ENCODE results near the gene FAM8A1.

The FAM8A1 gene

GRCh38 chr6:17602888-17603287, 2.8 kb downstream of the FAM8A1 start:
- DNase-seq (ENCODE audit: low spot score): no peak

GRCh38 chr6:17606606-17607005, 6.5 kb downstream of the FAM8A1 start:
- no peak for DNase-seq (ENCODE audit: low spot score)

- no peak for DNase-seq (ENCODE audit: low spot score)
Observed at GRCh38 chr6:17610835-17611234, 10.7 kb downstream of the FAM8A1 start.

- no peak for DNase-seq (ENCODE audit: low spot score)
Observed at GRCh38 chr6:17612048-17612447, 11.9 kb downstream of the FAM8A1 start.

- DNase-seq (ENCODE audit: low spot score): no peak
Observed at GRCh38 chr6:17615794-17616193, 15.7 kb downstream of the FAM8A1 start.

GRCh38 chr6:17621003-17621402, 20.9 kb downstream of the FAM8A1 start:
- DNase-seq (ENCODE audit: low spot score): no peak

GRCh38 chr6:17622144-17622543, 22.0 kb downstream of the FAM8A1 start:
- DNase-seq (ENCODE audit: low spot score): peak; percentile 83

- no peak for DNase-seq (ENCODE audit: low spot score)
Observed at GRCh38 chr6:17624396-17624795, 24.3 kb downstream of the FAM8A1 start.

GRCh38 chr6:17628873-17629272, 28.8 kb downstream of the FAM8A1 start:
- peak; percentile 22 for DNase-seq (ENCODE audit: low spot score)

GRCh38 chr6:17629824-17630510, 29.9 kb downstream of the FAM8A1 start:
- no peak for DNase-seq (ENCODE audit: low spot score)

- no peak for DNase-seq (ENCODE audit: low spot score)
Observed at GRCh38 chr6:17630511-17631073, 30.5 kb downstream of the FAM8A1 start.

GRCh38 chr6:17632934-17633333, 32.8 kb downstream of the FAM8A1 start:
- no peak for DNase-seq (ENCODE audit: low spot score)

GRCh38 chr6:17633465-17634188, 33.5 kb downstream of the FAM8A1 start:
- no peak for DNase-seq (ENCODE audit: low spot score)

GRCh38 chr6:17635568-17635967, 35.5 kb downstream of the FAM8A1 start:
- no peak for DNase-seq (ENCODE audit: low spot score)

GRCh38 chr6:17638212-17638715, 38.2 kb downstream of the FAM8A1 start:
- no peak for DNase-seq (ENCODE audit: low spot score)

- DNase-seq (ENCODE audit: low spot score): no peak
Observed at GRCh38 chr6:17640477-17640917, 40.4 kb downstream of the FAM8A1 start.

GRCh38 chr6:17648745-17649144, 48.6 kb downstream of the FAM8A1 start:
- DNase-seq (ENCODE audit: low spot score): no peak

- no peak for DNase-seq (ENCODE audit: low spot score)
Observed at GRCh38 chr6:17650656-17651309, 50.7 kb downstream of the FAM8A1 start.

- DNase-seq (ENCODE audit: low spot score): no peak
Observed at GRCh38 chr6:17653198-17653882, 53.2 kb downstream of the FAM8A1 start.

GRCh38 chr6:17656092-17656491, 56.0 kb downstream of the FAM8A1 start:
- no peak for DNase-seq (ENCODE audit: low spot score)

GRCh38 chr6:17656644-17657043, 56.5 kb downstream of the FAM8A1 start:
- no peak for DNase-seq (ENCODE audit: low spot score)
